K562 treated with DMSO at 1 percent for 4 hours (cell line): ENCODE measurements around the gene MRPS27. TPM values are rescaled to one million over a fixed set of nuclear protein-coding genes. Genes with fewer than 3 reads are reported as not detected.

Experiments used
- total RNA-seq: library from RNA; unstranded; fragments of 300-600 nt; gene quantifications from 2 replicates; pipeline ENCODE4 v1.2.3, GENCODE V29; 2022; ENCODE audit not compliant: insufficient read depth

The MRPS27 gene
- 22.1 and 32.8 TPM in 2 replicates for total RNA-seq

GRCh38 chr5:72319976-72320752 is at the start of gene MRPS27, which contains the start of gene PTCD2:
MRPS27 (minus strand) TSS chr5:72320240; CDS start chr5:72320221, 19 bp downstream.
PTCD2 (plus strand) TSS chr5:72320373; CDS start chr5:72320383, 10 bp downstream.

Other genes with a start within 250 kb of the MRPS27 start
- 17.1 and 18.8 TPM in 2 replicates for gene MAP1B, start 212.8 kb downstream of the MRPS27 start, total RNA-seq
- 2.1 and 3.7 TPM in 2 replicates for gene PTCD2, start 133 bp upstream of the MRPS27 start, total RNA-seq
- gene ZNF366, start 187.2 kb upstream of the MRPS27 start, total RNA-seq: not detected in 2 replicates